ENCODE measurements around the gene ACTR1B.
A peak's percentile ranks its signal among the peaks of the same experiment; 100 is the strongest.

The ACTR1B gene

GRCh38 chr2:97670471-97670870 is 6.6 kb upstream of the ACTR1B start:
- H3K27ac ChIP-seq: no peak overlapping the region
- no peak for TF ChIP-seq CTCF (conservative IDR thresholded peaks at IDR 0.05)

GRCh38 chr2:97669448-97669847 is 5.6 kb upstream of the ACTR1B start, which contains the start of gene C2orf92:
TSS of gene C2orf92 (plus strand) at chr2:97669713. CDS start at chr2:97669789, 76 bp downstream.
- no peak for TF ChIP-seq CTCF (conservative IDR thresholded peaks at IDR 0.05)
- no peak within 1 kb of the TSS for H3K27ac ChIP-seq

DNA sequence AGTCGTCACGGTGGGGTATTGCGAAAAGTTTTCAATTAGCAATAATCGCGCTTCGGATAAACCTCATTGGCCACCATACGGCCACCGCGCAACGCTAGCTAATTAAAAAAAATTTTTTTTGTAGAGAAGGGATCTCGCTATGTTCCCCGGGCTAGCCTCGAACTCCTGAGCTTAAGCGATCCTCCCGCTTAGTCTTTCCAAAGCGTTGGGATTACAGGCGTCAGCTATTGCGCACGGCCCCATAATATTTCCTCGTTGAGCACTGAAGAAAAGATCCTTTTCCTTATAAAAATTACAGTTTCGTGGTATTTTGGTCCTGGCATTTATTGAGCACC is 759 bp upstream of the ACTR1B start:
- peak overlapping the region; percentile 95 for H3K27ac ChIP-seq
- TF ChIP-seq CTCF (conservative IDR thresholded peaks at IDR 0.05): peak; percentile 34

DNA sequence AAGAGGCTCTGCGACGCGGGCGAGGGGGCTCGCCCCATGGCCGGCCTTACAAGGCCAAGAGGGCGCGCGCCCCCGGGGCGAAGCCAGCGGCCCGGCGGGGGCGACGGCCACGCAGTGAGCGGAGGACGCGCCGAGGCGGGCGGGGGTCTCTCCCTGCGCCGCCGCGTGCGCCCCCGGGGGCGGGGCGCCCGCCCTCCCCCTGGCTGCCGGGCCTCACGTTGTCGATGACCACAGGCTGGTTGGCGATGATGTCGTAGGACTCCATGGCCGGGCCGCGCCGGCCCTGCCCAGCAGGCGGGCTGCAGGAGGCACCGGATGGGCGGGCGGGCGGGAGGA is 250 bp downstream of the ACTR1B start:
- TF ChIP-seq CTCF (conservative IDR thresholded peaks at IDR 0.05): no peak
- peak overlapping the region; percentile 95 for H3K27ac ChIP-seq

GRCh38 chr2:97662895-97663625 is 784 bp downstream of the ACTR1B start:
- TF ChIP-seq CTCF (conservative IDR thresholded peaks at IDR 0.05): no peak
- H3K27ac ChIP-seq: peak overlapping the region; percentile 95

- H3K27ac ChIP-seq: peak overlapping the region; percentile 95
- no peak for TF ChIP-seq CTCF (conservative IDR thresholded peaks at IDR 0.05)
Measured at GRCh38 chr2:97662386-97662894, 1.4 kb downstream of the ACTR1B start.

- H3K27ac ChIP-seq: peak overlapping the region; percentile 95
- no peak for TF ChIP-seq CTCF (conservative IDR thresholded peaks at IDR 0.05)
Measured at GRCh38 chr2:97661927-97662326, 1.9 kb downstream of the ACTR1B start.
